Measurements from ENCODE around the gene GLUL.

DNA sequence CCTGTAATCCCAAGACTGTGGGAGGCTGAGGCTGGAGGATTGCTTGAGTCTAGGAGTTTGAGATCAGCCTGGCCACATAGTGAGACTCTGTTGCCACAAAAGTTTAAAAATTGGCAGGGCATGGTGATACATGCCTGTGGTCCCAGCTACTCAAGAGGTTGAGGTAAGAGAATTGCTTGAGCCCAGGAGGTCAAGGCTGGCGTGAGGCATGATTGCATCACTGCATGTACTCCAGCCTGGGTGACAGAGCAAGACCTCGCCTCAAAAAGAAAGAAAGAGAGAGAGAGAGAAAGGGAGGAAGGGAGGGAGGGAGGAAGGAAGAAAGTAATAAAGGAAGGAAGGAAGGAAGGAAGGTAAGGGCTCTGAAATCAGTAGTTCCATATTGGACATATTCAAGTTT is 25.0 kb downstream of the GLUL start:
- TF ChIP-seq PPARA (CRISPR knock-in tag; IDR thresholded peaks at IDR 0.05; ENCODE audit: borderline replicate concordance) (no peak), ARNTL (CRISPR knock-in tag; IDR thresholded peaks at IDR 0.05; ENCODE audit: borderline replicate concordance, low read depth) (no peak), ESRRG (CRISPR knock-in tag; IDR thresholded peaks at IDR 0.05) (no peak), SNAI2 (CRISPR knock-in tag; IDR thresholded peaks at IDR 0.05) (no peak), TCF4 (CRISPR knock-in tag; IDR thresholded peaks at IDR 0.05; ENCODE audit: borderline replicate concordance) (no peak), BACH2 (CRISPR knock-in tag; IDR thresholded peaks at IDR 0.05; ENCODE audit: borderline replicate concordance) (no peak), ZC3H10 (CRISPR knock-in tag; IDR thresholded peaks at IDR 0.05) (no peak), ZNF565 (CRISPR knock-in tag; conservative IDR thresholded peaks at IDR 0.05; ENCODE audit: low read depth) (no peak), TOX (CRISPR knock-in tag; IDR thresholded peaks at IDR 0.05; ENCODE audit: borderline replicate concordance) (no peak), ZFP30 (CRISPR knock-in tag; IDR thresholded peaks at IDR 0.05) (no peak)
- TF ChIP-seq, protein P1, sequence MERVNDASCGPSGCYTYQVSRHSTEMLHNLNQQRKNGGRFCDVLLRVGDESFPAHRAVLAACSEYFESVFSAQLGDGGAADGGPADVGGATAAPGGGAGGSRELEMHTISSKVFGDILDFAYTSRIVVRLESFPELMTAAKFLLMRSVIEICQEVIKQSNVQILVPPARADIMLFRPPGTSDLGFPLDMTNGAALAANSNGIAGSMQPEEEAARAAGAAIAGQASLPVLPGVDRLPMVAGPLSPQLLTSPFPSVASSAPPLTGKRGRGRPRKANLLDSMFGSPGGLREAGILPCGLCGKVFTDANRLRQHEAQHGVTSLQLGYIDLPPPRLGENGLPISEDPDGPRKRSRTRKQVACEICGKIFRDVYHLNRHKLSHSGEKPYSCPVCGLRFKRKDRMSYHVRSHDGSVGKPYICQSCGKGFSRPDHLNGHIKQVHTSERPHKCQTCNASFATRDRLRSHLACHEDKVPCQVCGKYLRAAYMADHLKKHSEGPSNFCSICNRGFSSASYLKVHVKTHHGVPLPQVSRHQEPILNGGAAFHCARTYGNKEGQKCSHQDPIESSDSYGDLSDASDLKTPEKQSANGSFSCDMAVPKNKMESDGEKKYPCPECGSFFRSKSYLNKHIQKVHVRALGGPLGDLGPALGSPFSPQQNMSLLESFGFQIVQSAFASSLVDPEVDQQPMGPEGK (CRISPR knock-in tag; IDR thresholded peaks at IDR 0.05; ENCODE audit: borderline replicate concordance) = no peak
- TF ChIP-seq, protein P2, sequence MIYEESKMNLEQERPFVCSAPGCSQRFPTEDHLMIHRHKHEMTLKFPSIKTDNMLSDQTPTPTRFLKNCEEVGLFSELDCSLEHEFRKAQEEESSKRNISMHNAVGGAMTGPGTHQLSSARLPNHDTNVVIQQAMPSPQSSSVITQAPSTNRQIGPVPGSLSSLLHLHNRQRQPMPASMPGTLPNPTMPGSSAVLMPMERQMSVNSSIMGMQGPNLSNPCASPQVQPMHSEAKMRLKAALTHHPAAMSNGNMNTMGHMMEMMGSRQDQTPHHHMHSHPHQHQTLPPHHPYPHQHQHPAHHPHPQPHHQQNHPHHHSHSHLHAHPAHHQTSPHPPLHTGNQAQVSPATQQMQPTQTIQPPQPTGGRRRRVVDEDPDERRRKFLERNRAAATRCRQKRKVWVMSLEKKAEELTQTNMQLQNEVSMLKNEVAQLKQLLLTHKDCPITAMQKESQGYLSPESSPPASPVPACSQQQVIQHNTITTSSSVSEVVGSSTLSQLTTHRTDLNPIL (CRISPR knock-in tag; IDR thresholded peaks at IDR 0.05; ENCODE audit: low read depth) = no peak
- TF ChIP-seq, protein P3, sequence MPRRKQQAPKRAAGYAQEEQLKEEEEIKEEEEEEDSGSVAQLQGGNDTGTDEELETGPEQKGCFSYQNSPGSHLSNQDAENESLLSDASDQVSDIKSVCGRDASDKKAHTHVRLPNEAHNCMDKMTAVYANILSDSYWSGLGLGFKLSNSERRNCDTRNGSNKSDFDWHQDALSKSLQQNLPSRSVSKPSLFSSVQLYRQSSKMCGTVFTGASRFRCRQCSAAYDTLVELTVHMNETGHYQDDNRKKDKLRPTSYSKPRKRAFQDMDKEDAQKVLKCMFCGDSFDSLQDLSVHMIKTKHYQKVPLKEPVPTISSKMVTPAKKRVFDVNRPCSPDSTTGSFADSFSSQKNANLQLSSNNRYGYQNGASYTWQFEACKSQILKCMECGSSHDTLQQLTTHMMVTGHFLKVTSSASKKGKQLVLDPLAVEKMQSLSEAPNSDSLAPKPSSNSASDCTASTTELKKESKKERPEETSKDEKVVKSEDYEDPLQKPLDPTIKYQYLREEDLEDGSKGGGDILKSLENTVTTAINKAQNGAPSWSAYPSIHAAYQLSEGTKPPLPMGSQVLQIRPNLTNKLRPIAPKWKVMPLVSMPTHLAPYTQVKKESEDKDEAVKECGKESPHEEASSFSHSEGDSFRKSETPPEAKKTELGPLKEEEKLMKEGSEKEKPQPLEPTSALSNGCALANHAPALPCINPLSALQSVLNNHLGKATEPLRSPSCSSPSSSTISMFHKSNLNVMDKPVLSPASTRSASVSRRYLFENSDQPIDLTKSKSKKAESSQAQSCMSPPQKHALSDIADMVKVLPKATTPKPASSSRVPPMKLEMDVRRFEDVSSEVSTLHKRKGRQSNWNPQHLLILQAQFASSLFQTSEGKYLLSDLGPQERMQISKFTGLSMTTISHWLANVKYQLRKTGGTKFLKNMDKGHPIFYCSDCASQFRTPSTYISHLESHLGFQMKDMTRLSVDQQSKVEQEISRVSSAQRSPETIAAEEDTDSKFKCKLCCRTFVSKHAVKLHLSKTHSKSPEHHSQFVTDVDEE (CRISPR knock-in tag; IDR thresholded peaks at IDR 0.05) = no peak
